HepG2 (cell line): ENCODE results near the gene CRNKL1. TPM values are rescaled to one million over a fixed set of nuclear protein-coding genes. Genes with fewer than 3 reads are reported as not detected.

Source experiments
- CC2D1A ChIP-seq: sonication (generic); formaldehyde crosslinking; IDR thresholded peaks from 2 replicates; pipeline ENCODE4 v1.8.1; 2023; ENCODE audit warnings: mild to moderate bottlenecking, missing genetic modification reagents
- CCAR2 ChIP-seq: fragments of 200-400 bp; formaldehyde crosslinking; optimal IDR thresholded peaks from 2 replicates; pipeline ENCODE3; 2018; ENCODE audit warnings: low read depth, mild to moderate bottlenecking, low read length, moderate library complexity
- JUN ChIP-seq: sonication (generic); formaldehyde crosslinking; IDR thresholded peaks from 2 replicates; pipeline ENCODE4 v1.4.0; 2020; ENCODE audit warnings: mild to moderate bottlenecking, missing genetic modification reagents
- KLF11 ChIP-seq: IDR thresholded peaks from 2 replicates; pipeline ENCODE4 v1.6.1; 2016; ENCODE audit warnings: missing compliant biosample characterization
- LBX2 ChIP-seq: sonication (generic); formaldehyde crosslinking; IDR thresholded peaks from 2 replicates; pipeline ENCODE4 v1.5.0; 2020; ENCODE audit warnings: missing genetic modification reagents, mild to moderate bottlenecking, borderline replicate concordance
- MEF2D ChIP-seq: sonication (generic); formaldehyde crosslinking; IDR thresholded peaks from 2 replicates; pipeline ENCODE4 v1.5.1; 2020; ENCODE audit warnings: mild to moderate bottlenecking, missing genetic modification reagents
- NFE2 ChIP-seq: sonication (generic); formaldehyde crosslinking; IDR thresholded peaks from 2 replicates; pipeline ENCODE4 v1.4.0; 2020; ENCODE audit warnings: missing genetic modification reagents
- POLR2A ChIP-seq, 2 experiments: IDR thresholded peaks; 2 replicates each; pipeline ENCODE4 v1.6.1; 2011; ENCODE audit warnings: low read depth in 2 of 2, low read length in 2 of 2, mild to moderate bottlenecking in 1 of 2, moderate library complexity in 1 of 2; ENCODE audit not compliant: insufficient read depth in 1 of 2
- RXRB ChIP-seq: IDR thresholded peaks from 2 replicates; pipeline ENCODE4 v1.6.1; 2016; ENCODE audit warnings: borderline replicate concordance, missing genetic modification reagents, missing compliant biosample characterization
- SIN3B ChIP-seq: fragments of 150-350 bp; IDR thresholded peaks from 2 replicates; pipeline ENCODE4 v1.6.1; 2014; ENCODE audit warnings: low read length
- SMARCE1 ChIP-seq: fragments of 450-650 bp; IDR thresholded peaks from 2 replicates; pipeline ENCODE4 v1.6.1; 2017; ENCODE audit warnings: borderline replicate concordance
- XRCC5 ChIP-seq: fragments of 200-400 bp; formaldehyde crosslinking; optimal IDR thresholded peaks from 2 replicates; pipeline ENCODE3; 2017; ENCODE audit warnings: mild to moderate bottlenecking, low read length
- ZFP36L2 ChIP-seq: sonication (generic); formaldehyde crosslinking; IDR thresholded peaks from 2 replicates; pipeline ENCODE4 v1.4.0; 2020; ENCODE audit warnings: missing genetic modification reagents
- ZNF451 ChIP-seq: sonication (generic); formaldehyde crosslinking; IDR thresholded peaks from 2 replicates; pipeline ENCODE4 v1.5.0; 2020; ENCODE audit warnings: mild to moderate bottlenecking, missing genetic modification reagents
- ZNF776 ChIP-seq: sonication (generic); formaldehyde crosslinking; IDR thresholded peaks from 2 replicates; pipeline ENCODE4 v1.4.0; 2020; ENCODE audit warnings: mild to moderate bottlenecking, missing genetic modification reagents
- ZNF792 ChIP-seq: IDR thresholded peaks from 2 replicates; pipeline ENCODE4 v1.6.1; 2016
- ZNF83 ChIP-seq: sonication (generic); formaldehyde crosslinking; IDR thresholded peaks from 2 replicates; pipeline ENCODE4 v1.4.0; 2020; ENCODE audit warnings: missing genetic modification reagents, mild to moderate bottlenecking, borderline replicate concordance
- polyA plus RNA-seq, 8 experiments: library from polyadenylated mRNA; depleted of rRNA in 3 of 8; stranded (reverse) in 7 of 8; unstranded in 1 of 8; fragments of >200 nt; fragmentation: Illumina TruSeq in 4 of 8; extraction: Trizol in 4 of 8; gene quantifications; 2 replicates each; pipeline versions ENCODE4 v1.2.1 to v1.2.3, GENCODE V29; 2011 to 2016; ENCODE audit warnings: low read depth in 4 of 8, missing spikeins in 1 of 8, mixed read lengths in 1 of 8; ENCODE audit not compliant: insufficient read depth in 1 of 8
- total RNA-seq, 5 experiments: library from RNA; depleted of rRNA; stranded (reverse); fragments of >200 nt; fragmentation: Illumina TruSeq; extraction: Trizol; gene quantifications; 2 replicates each; pipeline ENCODE4 v1.2.3, GENCODE V29; 2016; ENCODE audit warnings: low read depth in 1 of 5
- TF ChIP-seq, protein P1 (sequence below): IDR thresholded peaks from 2 replicates; pipeline ENCODE4 v1.6.1; 2012; ENCODE audit warnings: low read depth, low read length, improper control_type of control experiment
- TF ChIP-seq, protein P2 (sequence below): sonication (generic); formaldehyde crosslinking; IDR thresholded peaks from 2 replicates; pipeline ENCODE4 v1.5.1; 2020; ENCODE audit warnings: missing genetic modification reagents, mild to moderate bottlenecking, borderline replicate concordance
- TF ChIP-seq, protein P3 (sequence below): sonication (generic); formaldehyde crosslinking; IDR thresholded peaks from 2 replicates; pipeline ENCODE4 v1.5.0; 2020; ENCODE audit warnings: mild to moderate bottlenecking, missing genetic modification reagents, borderline replicate concordance

The CRNKL1 gene
- total and polyA plus RNA-seq, 2 of the 13 experiments (the other 11 are each of a cell fraction or from before 2014, with no cell fraction given): 12.3 to 64.5 TPM

GRCh38 chr20:20019123-20019522 lies 33.1 kb downstream of the CRNKL1 start (continued):
- TF ChIP-seq, protein P1, sequence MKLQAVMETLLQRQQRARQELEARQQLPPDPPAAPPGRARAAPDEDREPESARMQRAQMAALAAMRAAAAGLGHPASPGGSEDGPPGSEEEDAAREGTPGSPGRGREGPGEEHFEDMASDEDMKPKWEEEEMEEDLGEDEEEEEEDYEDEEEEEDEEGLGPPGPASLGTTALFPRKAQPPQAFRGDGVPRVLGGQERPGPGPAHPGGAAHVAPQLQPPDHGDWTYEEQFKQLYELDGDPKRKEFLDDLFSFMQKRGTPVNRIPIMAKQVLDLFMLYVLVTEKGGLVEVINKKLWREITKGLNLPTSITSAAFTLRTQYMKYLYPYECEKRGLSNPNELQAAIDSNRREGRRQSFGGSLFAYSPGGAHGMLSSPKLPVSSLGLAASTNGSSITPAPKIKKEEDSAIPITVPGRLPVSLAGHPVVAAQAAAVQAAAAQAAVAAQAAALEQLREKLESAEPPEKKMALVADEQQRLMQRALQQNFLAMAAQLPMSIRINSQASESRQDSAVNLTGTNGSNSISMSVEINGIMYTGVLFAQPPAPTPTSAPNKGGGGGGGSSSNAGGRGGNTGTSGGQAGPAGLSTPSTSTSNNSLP: no peak
- TF ChIP-seq MEF2D (CRISPR knock-in tag) (0 out of 2 replicates have a peak, but pooled peaks have one; percentile 23), SIN3B (no peak), CCAR2 (no peak), ZNF83 (CRISPR knock-in tag) (no peak), ZFP36L2 (no peak), JUN (no peak), CC2D1A (CRISPR knock-in tag) (no peak), ZNF451 (CRISPR knock-in tag) (no peak), ZNF792 (CRISPR knock-in tag) (0 out of 2 replicates have a peak, but pooled peaks have one; percentile 12), ZNF776 (CRISPR knock-in tag) (no peak), LBX2 (no peak), POLR2A (IDR thresholded peaks at IDR 0.05; ENCODE audit: insufficient read depth in 1 of 2, low read depth in 2 of 2, low read length in 2 of 2) (0 out of 4 replicates have a peak, but pooled peaks of 1 of the 2 experiments have one; percentile 26), RXRB (no peak), XRCC5 (no peak), NFE2 (peak; percentile 33; the same call in 1 of the 2 replicates), KLF11 (CRISPR knock-in tag) (no peak), SMARCE1 (no peak)
- TF ChIP-seq, protein P2, sequence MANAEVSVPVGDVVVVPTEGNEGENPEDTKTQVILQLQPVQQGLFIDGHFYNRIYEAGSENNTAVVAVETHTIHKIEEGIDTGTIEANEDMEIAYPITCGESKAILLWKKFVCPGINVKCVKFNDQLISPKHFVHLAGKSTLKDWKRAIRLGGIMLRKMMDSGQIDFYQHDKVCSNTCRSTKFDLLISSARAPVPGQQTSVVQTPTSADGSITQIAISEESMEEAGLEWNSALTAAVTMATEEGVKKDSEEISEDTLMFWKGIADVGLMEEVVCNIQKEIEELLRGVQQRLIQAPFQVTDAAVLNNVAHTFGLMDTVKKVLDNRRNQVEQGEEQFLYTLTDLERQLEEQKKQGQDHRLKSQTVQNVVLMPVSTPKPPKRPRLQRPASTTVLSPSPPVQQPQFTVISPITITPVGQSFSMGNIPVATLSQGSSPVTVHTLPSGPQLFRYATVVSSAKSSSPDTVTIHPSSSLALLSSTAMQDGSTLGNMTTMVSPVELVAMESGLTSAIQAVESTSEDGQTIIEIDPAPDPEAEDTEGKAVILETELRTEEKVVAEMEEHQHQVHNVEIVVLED (CRISPR knock-in tag): no peak
- TF ChIP-seq, protein P3, sequence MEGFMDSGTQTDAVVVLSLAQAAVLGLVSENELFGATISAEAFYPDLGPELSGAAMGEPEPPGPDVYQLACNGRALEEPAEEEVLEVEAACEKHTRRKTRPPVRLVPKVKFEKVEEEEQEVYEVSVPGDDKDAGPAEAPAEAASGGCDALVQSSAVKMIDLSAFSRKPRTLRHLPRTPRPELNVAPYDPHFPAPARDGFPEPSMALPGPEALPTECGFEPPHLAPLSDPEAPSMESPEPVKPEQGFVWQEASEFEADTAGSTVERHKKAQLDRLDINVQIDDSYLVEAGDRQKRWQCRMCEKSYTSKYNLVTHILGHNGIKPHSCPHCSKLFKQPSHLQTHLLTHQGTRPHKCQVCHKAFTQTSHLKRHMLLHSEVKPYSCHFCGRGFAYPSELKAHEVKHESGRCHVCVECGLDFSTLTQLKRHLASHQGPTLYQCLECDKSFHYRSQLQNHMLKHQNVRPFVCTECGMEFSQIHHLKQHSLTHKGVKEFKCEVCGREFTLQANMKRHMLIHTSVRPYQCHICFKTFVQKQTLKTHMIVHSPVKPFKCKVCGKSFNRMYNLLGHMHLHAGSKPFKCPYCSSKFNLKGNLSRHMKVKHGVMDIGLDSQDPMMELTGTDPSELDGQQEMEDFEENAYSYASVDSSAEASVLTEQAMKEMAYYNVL: no peak
- TF ChIP-seq, all 625 proteins: peak for 5
